GM19240 (cell line): ENCODE data around the gene B4GALT7.
"Not testable (repeated sequence)": the region's sequence is repeated elsewhere in the genome, so short reads cannot be mapped to it uniquely, and the experiment has no call there.

Experiments
- DNase-seq: peaks from one replicate; pipeline ENCODE4 v3.0.0; 2011; ENCODE audit warnings: low spot score; ENCODE audit not compliant: insufficient read length

Gene B4GALT7

DNA sequence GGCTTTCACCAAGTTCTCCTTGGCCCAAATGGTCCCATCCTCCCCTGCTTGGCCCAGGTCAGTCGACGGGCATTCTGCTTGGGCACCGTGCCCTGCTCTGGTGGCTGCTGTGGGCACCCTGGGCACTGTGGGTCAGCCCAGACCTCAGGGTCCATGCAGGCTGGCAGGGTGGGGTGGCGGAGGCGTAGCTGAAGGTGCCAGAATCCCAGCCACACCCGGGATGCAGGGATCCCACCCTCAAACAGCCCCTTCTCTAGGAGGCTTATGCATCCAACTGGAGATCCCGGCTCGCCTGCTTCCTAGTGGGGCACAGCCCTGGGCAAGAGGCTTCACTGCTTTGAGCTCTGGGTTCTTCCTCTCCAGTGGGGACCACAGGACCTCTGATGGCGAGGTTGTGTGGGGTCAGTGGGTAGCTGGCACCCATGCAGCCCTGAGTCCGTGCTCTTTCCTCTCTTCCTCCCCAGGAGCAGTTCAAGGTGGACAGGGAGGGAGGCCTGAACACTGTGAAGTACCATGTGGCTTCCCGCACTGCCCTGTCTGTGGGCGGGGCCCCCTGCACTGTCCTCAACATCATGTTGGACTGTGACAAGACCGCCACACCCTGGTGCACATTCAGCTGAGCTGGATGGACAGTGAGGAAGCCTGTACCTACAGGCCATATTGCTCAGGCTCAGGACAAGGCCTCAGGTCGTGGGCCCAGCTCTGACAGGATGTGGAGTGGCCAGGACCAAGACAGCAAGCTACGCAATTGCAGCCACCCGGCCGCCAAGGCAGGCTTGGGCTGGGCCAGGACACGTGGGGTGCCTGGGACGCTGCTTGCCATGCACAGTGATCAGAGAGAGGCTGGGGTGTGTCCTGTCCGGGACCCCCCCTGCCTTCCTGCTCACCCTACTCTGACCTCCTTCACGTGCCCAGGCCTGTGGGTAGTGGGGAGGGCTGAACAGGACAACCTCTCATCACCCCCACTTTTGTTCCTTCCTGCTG lies 9.4 kb downstream of the B4GALT7 start:
- DNase-seq: no peak

DNA sequence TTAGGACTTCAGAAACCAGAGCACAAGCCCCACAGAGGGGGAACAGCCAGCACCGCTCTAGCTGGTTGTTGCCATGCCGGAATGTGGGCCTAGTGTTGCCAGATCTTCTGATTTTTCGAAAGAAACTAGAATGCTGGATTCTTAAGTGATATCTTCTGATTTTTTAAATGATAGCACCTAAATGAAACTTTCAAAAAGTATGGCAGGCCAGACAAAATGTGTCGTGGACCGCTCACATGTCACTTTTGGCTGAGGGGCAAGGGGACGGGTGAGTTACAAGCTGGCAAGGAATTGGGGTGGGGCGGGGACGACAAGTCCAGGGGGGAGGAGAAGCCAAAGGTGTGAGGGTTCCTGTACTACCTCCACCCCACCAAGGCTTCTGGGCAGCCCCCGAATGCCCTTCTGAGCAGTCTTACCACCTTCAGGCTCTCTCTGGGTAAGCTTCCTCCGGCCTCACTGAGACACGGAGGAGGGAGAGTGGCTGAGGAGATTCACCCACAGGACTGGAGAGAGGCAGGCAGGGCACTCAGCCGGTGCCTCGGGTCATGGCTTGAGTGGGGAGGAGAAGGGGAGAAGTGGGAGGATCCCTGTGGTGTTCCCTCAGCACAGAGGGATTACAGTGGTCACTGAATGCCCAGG lies 10.3 kb downstream of the B4GALT7 start:
- DNase-seq: no peak

DNA sequence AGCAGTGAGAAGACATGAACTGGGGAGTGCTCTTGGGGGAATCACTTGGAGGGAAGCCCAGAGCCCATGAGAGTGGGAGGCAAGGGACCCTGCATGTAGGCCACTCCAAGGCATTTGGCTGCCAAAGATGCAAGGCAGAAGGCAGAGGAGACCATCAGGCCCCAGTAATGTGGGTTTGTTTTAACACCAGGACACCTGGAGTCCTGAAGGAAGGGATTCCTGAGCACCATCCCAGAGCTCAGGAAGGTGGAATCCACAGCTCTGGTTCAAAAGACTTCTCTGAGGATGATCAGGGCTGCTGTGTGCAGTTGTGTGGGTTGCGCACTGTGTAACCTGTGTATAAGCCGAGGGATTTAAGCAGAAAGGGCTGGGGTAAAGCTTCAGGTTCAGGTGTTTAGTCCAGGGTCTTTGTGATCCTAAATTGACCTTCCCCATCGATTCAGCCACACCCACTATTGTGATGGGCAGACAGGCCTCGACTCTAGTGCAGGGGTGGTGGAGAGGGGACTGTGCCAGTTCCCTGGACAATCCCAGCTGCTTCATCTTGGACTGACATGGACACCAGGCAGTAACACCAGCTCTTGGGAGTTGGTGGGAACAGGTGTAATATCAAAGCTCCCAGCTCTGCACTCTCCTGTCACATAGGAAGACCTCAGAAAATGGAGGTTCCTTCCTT lies 11.0 kb downstream of the B4GALT7 start:
- no peak for DNase-seq

DNA sequence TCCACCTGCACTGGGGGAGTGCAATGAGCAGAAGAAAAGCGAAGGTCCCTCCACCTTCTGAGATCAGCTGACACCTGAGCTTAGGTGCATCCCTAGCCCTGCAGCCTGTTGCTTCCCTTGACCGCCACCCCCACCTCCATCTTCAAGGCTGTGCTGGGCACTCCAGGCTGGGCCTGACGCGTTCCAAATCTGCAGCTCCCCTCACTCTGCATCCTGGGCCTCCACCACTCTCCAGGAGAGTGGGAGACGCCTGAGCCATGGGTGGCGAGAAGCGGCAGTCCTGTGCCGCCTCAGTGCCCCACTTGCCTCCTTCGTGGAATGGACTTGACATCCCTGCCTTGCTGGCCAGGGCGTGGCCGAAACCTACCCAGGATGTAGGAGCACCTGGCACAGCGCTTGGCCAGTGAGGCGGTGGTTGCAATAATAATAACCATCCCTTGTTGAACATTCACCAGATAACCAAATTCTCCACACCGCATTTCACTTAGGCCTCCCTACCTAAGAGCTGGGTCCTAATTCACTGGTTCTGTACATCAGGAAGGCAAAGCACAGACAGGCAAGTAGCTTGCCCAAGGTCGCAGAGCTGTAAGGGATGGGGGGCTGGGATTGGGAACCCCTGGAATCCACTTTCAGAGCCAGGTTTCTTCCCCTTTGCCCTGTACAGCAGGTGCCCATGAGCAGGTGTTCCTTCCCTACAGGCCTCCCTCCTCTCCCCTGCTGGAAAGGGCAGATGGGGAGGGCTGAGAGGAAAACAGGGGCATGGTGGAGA lies 11.7 kb downstream of the B4GALT7 start:
- DNase-seq: no peak

DNA sequence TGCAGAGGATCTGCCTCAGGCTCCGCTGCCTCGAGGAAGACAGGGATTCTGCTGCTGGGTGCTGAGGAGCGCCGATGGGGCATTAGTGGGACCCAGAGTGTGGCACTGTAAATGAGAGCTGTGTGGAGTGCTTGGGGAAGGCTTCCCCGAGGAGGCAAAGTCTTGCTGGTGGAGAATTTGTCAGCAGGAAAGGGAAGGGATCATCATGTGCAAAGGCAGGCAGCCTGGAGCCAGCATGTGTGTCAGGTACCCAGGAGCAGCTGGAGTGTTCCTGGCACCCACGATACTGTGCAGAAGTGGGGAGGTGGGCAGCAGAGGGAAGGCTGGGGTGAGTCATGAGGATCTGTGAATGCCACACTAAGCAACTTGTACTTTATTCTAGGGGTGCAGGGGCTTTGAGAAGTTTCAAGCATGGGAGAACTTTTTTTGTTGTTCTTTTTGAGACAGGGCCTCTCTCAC lies 12.3 kb downstream of the B4GALT7 start:
- DNase-seq: no peak

DNA sequence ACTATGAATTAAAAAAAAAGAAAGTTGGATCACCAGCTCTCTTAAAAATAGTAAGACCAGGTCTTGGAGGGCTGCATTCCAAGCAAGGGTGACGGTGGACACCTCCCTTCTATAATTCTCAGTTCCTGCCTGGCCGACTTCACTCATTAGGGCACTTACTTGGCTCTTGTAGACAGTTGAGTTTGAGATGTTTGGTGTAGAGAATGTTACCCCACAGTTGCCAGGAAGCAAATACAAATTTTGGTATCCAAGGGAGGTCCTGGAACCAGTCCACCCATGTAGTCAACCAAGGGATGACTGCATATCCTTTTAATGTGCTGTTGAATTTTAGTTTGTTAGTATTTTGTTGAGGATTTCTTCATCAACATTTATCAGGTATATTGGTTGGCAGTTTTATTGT lies 20.6 kb downstream of the B4GALT7 start:
- no peak for DNase-seq

DNA sequence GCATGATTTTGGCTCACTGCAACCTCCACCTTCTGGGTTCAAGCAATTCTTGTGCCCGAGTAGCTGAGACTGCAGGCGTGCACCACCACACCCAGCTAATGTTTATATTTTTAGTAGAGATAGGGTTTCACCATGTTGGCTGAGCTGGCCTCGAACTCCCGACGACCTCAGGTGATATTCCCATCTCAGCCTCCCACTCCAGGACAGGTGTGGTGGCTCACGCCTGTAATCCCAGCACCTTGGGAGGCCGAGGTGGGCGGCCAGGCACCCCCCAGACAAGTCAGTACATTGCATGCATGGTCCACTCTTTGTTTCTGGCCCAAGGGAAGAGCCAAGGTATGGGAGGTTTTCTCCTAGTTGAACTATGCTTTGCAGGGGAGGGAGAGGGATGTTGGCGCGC lies 24.2 kb downstream of the B4GALT7 start:
- not testable (repeated sequence) for DNase-seq

DNA sequence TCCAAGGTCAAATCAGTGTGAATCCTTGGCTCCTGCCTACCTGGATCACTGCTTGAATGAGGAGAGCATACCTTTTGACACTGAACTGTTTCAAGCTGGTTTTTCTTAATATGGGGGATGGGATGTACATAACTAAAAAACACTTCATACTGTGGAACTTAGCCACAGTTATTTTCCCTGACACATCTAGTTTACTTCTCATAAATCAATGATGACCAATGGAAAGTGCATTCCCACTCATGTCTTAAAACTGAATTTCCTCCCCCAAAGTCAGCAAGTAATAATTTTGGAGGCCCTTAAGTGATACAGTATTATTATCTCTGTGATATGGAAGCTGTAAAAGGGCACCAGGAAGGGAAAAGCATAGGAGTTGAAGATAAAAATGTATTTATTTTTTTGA lies 30.3 kb downstream of the B4GALT7 start:
- DNase-seq: not testable (repeated sequence)

DNA sequence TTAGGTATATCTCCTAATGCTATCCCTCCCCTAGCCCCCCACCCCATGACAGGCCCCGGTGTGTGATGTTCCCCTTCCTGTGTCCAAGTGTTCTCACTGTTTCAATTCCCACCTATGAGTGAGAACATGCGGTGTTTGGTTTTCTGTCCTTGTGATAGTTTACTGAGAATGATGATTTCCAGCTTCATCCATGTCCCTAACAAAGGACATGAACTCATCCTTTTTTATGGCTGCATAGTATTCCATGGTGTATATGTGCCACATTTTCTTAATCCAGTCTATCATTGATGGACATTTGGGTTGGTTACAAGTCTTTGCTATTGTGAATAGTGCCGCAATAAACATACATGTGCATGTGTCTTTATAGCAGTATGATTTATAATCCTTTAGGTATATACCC lies 35.0 kb downstream of the B4GALT7 start:
- DNase-seq: not testable (repeated sequence)

DNA sequence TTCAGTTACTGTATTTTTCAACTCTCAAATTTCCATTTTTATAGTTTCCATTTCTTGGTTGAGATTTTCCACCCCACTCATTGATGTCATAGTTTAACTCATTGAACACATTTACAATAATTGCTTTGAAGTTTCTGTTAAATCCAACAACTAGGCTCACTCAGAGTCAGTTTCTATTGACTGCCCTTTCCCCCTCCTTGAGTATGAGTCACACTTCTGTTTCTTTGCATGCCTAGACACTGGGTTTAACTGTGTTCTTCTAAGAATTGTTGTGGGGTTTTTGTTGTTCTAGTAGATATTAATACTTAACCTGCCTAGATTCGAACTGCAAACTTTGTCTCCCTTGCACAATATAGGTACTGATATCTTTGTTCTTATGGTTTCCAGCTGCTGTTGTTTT lies 45.5 kb downstream of the B4GALT7 start:
- not testable (repeated sequence) for DNase-seq

DNA sequence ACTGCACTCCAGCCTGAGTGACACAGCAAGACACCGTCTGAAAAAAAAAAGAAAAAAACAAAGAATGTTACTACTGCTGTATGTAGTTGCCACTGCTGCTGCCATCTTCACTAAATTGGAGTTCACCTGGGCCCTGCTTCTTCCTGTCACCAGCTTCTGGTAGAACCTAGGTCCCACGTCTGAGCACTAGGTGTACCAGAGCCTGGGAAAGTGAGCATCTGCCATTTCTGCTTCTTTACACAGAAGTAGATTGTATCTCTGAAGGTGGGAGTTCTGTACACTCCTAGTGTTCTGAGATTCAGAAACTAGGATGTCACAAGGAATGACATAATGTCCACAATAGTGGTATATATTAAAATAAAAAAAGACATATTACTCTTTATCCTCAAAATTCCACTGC lies 51.3 kb downstream of the B4GALT7 start:
- DNase-seq: not testable (repeated sequence)

DNA sequence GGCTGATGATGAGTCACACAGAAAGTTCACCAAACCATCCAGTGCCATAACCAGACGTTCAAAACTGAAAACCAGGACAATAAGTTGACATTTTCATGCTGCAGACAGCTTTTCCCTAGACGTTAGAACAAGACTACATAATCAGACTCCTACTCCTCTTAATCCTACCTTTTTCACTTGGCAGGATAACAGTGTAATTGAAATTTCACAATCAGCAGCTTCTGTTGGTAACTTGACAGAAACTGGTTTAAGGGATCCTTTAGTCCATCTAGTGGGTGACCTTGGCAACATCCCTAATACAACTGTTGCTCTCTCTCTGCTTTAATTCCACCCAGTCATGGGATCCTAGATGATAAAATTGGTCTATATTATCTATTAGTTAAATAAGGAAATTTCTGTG lies 57.9 kb downstream of the B4GALT7 start:
- not testable (repeated sequence) for DNase-seq

DNA sequence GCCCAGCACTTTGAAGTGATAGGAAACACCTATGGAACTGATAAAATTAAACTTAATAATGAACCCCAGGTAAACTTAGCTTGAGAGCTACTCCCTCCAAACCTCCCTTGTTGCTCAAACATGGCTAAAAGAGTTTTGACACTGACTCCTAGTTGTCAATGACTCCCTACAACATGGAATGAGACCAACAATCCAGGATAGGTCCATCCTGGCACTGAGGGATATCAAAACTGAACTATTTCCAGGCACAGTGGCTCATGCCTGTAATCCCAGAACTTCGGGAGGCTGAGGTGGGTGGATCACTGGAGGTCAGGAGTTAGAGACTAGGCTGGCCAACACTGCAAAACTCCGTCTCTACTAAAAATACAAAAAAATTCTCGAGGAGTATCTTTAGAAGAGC lies 58.6 kb downstream of the B4GALT7 start:
- not testable (repeated sequence) for DNase-seq
